NCI-H526 (cell line): Measurements from ENCODE around the gene SRF.

Source experiments
- DNase-seq, 2 experiments: peaks; one replicate each; lab custom pipeline; 2025; lab: John Stamatoyannopoulos, UW

SRF gene

DNA sequence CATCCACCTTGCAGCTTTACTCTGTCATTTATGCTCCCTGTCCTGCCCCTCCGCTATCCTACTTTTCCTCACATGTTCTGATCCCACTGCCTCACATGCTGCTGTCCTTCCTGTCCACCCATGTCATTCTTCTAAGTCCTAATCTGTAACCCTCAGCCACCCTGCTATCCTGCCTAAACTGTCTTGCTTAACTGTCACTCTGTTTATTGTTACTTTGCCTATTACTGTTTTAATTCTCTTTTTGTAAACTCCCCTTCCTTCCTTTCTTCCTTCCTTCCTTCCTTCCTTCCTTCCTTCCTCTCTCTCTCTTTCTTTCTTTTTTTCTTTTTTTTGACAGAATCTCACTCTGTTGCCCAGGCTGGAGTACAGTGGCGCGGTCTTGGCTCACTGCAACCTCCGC is 12.4 kb downstream of the SRF start:
- no peak for DNase-seq

DNA sequence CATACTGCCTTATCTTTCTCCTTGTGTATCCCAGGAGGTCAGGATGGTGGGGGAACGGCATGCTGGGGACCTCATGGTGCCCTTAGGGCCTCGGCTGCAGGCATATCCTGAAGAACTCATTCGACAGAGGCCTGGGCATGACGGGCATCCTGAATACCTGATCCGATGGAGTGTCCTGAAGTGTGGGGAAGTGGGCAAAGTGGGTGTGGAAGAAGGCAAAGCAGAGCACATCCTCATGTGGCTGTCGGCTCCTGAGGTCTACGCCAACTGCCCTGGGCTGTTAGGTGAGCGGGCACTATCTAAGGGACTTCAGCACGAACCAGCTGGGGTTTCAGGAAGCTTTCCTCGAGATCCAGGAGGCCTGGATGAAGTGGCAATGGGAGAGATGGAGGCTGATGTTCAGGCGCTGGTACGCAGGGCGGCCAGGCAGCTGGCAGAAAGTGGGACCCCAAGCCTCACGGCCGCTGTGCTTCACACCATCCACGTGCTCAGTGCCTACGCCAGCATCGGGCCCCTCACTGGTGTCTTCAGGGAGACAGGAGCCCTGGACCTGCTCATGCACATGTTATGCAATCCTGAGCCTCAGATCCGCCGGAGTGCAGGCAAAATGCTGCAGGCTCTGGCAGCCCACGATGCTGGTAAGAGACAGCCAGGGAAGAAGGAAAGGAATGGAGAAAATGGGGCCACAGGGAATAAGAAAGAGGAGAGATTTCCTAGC is 13.4 kb downstream of the SRF start:
- no peak for DNase-seq

DNA sequence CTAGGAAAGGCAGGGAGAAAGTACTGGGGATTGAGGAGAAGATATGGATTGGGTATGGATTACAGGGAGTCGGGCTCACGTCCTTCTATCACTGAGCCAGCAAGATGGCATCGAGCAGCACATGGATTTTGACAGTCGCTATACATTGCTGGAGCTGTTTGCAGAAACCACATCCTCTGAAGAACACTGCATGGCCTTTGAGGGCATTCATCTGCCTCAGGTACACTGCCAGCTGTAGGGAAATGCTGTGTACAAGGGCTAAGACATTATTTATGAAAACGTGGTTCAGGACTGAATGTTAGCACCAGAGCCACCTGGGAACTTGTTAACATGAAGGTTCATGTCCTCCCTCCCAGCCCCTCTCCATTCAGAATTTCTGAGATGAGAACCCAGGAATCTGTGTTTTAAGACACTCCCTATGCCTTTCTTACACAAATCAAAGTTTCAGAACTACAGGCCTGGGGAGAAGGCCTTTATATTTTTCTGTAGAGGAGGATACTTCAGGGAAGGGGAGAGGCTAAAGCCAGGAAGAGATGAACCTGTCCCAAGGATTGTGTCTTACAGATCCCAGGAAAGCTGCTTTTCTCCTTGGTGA is 14.4 kb downstream of the SRF start:
- peak; percentile 68 to 69 for DNase-seq

DNA sequence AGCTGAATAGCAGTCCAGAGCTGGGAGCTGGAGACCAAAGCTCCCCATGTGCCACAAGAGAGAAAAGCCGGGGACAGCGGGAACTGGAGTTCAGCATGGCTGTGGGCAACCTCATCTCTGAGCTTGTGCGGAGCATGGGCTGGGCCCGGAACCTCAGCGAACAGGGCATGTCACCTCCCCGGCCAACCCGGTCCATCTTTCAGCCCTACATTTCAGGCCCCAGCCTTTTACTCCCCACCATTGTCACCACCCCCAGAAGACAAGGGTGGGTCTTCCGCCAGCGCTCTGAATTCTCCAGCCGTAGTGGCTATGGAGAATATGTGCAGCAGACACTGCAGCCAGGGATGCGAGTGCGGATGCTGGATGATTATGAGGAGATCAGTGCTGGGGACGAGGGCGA is 14.9 kb downstream of the SRF start:
- no peak for DNase-seq

DNA sequence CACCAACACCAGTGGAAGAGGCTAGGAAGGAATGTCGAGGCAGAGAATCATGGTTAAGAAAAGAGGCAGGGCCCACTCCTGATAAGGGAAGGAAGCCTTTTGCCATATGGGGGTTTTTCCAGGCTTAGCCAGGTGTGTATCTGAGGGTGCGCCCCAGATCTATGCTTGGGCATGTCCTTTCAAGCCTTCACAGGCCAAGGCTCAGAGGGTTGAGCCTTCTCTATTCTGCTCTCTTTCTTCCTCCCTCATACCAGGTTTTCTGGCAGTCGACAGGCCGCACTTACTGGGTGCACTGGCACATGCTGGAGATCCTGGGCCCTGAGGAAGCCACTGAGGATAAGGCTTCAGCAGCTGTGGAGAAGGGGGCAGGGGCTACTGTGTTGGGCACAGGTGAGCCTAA is 15.6 kb downstream of the SRF start:
- DNase-seq, result no peak

DNA sequence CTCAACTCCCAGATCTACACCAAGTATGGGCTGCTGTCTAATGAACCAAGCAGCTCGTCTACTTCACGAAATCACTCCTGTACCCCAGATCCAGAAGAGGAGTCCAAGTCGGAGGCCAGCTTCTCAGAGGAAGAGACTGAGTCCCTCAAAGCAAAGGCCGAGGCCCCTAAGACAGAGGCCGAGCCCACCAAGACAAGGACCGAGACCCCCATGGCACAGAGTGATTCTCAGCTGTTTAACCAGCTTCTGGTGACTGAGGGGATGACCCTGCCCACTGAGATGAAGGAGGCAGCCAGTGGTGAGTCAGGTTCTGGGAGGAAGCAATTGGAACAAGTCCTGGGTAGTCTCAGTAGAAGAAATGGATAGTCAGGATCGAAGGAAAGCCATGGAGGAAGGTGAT is 16.8 kb downstream of the SRF start:
- no peak for DNase-seq

DNA sequence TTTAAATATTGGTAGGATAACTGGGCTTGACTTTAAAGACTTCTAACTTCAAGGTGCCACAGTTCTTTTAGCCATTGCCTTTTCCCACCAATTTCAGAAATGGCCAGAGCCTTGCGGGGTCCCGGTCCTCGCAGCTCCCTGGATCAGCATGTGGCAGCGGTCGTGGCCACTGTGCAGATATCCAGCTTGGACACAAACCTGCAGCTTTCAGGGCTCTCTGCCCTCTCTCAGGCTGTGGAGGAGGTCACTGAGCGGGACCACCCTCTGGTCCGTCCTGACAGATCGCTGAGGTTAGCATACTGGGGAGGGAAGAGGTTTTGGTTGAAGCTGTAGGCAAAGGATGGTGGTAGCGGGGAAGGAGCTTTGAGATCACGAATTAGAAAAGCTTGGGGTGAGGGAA is 17.4 kb downstream of the SRF start:
- no peak for DNase-seq

DNA sequence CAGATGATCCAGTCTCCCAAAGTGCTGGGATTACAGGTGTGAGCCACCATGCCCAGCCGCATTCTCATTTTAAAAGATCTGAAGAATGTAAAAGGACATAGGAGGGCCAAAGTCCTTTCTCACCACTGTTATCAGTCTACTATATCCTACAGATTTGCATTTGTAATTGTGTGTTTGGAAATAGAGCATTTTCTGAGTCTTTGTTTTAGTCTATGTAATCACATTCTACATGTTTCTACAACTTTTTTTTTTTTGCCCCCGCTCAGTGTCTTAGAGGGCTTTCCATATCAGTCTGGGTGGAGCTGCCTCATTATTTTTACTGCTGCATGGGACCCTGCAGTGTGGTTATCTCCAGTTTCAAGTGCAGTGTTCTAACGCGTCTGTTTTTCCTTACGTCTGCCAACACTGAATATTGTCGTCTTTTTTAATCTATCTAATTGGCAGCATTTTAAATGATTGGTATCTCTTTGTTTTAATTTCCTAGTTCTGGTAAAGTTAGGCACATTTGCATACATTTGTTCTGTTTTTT is 18.8 kb downstream of the SRF start:
- DNase-seq, result peak in 1 of 2 experiments; percentile 42

DNA sequence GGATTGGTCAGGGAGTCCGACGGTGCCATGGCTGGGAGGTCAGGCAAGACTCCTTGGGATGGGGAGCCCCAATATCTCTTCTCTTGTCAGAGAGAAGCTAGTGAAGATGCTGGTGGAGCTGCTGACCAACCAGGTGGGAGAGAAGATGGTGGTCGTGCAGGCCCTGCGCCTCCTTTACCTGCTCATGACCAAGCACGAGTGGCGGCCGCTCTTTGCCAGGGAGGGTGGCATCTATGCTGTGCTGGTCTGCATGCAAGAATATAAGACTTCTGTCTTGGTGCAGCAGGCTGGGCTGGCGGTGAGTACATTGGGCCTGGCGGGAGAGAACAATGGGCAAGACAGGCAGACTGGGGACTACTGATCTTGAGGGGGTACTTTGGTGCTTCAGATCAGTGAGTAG is 21.8 kb downstream of the SRF start:
- DNase-seq, result no peak

DNA sequence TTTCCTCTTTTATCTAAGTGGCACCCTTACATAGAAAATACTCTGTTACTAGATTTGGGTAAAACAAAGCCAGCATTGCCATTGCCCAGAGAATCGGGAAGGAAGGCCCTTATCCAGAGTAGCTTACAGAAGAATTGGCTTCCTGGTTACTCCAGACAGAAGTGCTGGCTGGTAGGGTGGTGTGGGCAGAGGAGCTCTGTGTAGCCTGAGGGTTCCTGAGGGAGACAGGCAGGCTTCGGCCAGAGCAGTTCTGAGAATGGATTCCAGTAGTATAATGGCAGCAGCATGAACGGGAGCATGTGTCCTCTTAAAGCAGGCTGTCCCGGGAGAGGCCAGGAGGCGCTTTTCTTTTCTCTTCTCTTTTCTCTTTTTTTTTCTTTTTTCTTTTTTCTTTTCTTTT is 22.9 kb downstream of the SRF start:
- no peak for DNase-seq

DNA sequence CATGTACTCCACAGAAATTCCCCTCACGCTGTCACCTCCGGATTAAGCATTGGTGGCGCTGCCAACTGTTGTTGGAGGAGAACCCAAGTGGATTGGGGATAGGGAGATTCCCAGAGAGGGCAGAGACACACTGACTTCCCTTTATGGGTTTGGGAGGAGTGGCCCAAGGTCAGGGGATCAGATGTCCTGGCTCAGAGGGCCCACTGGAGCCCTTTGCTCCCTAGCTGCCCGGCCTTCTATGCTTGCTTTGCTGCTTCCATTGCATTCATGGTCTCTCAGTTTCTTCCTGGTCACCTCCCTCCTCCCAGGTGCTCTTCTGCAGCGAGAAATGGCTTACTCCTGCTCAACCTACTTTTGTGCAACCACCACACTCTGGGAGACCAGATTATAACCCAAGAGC is 25.3 kb downstream of the SRF start:
- no peak for DNase-seq

DNA sequence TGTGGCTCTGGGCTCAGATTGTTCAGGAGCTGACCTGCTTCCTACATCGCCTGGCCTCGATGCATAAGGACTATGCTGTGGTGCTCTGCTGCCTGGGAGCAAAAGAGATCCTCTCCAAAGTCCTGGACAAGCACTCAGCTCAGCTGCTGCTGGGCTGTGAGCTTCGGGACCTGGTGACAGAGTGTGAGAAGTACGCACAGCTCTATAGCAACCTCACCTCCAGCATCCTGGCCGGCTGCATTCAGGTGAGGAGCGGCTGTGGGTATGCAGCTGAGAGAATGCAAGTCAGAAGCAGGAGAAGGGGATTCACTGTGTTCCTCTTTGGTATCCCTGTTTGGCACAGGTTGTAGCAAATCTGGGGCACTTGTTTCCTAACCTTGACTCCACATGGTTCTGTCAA is 28.8 kb downstream of the SRF start:
- no peak for DNase-seq

DNA sequence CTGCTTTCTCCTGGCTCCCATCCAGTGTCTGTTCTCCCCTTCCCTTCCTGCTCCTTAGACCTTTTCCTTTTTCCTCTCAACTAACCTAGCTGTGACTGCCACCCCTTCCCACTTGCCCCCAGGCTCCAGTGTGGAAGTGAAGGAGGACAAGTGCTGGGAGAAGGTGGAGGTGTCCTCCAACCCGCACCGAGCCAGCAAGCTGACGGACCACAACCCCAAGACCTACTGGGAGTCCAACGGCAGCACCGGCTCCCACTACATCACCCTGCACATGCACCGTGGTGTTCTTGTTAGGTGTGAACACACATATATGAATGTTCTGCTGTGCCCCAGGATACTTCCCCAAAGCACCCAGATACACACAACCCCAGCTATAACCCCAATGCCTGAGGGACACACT is 29.5 kb downstream of the SRF start:
- no peak for DNase-seq

DNA sequence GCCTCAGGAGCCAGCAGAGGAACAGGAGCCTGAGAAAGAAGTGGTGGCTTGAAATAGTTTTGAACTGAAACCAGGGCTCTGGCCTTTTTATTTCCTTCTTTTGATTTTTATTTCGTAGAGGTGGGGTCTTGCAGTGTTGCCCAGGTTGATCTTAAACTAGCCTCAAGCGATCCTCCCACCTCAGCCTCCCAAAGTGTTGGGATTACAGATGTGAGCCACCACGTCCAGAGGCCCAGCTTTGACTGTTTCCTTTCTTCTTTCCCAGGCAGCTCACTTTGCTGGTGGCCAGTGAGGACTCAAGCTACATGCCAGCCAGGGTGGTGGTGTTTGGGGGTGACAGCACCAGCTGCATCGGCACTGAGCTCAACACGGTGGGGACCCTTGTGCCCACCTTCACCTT is 31.4 kb downstream of the SRF start:
- no peak for DNase-seq

DNA sequence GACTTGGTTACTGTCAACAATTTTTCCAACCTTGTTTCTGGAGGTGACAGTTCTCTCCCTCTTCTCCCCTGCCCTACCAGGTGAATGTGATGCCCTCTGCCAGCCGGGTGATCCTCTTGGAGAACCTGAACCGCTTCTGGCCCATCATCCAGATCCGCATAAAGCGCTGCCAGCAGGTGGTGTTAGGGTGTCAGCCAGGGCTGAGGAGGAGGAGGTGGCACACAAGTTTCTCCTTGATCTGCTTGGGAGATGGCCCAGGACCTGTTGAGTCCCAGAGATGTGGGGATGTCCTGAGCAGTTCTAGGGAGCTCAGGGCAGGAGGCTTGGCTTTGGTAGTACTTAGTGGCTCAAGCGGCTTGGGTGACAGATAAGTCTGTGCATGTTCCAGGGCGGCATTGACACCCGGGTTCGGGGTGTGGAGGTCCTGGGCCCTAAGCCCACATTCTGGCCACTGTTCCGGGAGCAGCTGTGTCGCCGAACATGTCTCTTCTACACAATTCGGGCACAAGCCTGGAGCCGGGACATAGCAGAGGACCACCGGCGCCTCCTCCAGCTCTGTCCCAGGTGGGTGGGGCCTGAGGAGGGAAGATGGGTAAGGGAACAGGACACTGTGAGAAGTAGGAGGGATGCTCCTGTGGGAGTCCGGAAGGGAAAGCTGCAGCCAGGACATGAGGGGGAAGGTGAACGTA is 32.1 kb downstream of the SRF start:
- DNase-seq, result no peak

DNA sequence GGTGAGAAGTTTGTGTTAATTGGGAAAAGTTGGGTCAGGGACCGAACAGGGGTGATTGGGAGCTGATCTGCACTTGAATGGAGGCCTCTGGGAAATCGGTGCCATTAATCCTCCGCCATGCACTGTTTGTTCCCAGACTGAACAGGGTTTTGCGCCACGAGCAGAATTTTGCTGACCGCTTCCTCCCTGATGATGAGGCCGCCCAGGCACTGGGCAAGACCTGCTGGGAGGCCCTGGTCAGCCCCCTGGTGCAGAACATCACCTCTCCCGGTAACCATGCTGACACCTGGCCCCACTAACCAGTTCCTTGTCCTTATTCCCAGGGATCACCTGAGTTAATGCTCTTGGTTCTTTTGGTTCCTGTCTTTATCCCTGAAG is 32.6 kb downstream of the SRF start:
- no peak for DNase-seq

DNA sequence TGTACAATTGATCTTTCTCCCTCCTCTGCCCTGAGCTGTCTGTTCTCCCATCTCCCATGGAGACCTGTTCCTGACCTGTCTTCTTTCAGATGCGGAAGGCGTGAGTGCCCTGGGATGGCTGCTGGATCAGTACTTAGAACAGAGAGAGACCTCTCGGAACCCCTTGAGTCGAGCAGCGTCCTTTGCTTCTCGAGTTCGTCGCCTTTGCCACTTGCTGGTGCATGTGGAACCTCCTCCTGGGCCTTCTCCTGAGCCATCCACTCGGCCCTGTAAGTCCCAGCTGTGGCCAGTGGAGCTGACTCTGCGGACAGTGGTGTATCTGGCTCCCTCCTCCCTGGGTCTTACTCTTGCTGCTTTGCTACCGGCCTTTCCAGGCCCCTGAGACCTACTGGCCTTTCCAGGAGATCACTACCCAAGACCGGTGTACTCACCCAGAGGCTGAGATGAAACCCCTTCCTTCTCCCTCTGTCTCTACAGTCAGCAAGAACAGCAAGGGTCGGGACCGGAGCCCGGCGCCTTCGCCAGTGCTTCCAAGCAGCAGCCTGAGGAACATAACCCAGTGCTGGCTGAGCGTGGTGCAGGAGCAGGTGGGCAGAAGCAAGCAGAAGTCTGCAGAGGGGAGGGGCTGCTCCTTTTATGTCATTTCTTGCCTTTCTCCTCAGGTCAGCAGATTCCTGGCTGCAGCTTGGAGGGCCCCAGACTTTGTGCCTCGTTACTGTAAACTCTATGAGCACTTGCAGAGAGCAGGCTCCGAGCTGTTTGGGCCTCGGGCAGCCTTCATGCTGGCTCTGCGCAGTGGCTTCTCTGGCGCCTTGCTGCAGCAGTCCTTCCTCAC is 33.4 kb downstream of the SRF start:
- no peak for DNase-seq

DNA sequence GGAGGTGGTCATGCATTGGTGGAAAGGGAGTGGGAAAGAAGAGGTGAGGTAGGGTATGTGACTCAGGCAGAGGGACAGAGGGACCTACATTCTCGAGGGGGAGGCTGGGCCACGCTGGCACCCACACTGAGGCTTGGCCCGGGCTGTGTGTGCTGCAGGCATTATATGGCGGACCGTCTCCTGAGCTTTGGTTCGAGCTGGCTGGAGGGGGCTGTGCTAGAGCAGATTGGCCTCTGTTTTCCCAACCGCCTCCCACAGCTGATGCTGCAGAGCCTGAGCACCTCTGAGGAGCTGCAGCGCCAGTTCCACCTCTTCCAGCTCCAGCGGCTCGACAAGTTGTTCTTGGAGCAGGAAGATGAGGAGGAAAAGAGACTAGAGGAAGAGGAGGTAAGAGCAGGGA is 34.8 kb downstream of the SRF start:
- no peak for DNase-seq

DNA sequence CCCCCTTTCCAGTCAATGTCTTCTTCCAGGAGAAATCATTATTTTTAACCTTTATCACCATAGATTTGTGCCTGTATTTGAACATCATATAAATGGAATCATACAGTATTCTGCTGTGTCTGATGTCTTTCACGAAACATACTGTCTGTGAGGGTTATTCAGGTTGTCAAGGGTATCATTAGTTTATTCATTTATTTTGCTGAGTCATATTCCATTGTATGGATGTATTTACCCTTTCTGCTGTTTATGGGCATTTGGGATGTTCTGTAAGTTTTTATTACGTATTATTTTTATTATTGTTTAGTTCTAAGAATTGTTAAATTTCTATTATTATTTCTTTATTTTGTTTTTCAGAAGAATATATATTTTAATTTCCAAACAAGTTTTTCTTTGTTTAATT is 36.2 kb downstream of the SRF start:
- no peak for DNase-seq

DNA sequence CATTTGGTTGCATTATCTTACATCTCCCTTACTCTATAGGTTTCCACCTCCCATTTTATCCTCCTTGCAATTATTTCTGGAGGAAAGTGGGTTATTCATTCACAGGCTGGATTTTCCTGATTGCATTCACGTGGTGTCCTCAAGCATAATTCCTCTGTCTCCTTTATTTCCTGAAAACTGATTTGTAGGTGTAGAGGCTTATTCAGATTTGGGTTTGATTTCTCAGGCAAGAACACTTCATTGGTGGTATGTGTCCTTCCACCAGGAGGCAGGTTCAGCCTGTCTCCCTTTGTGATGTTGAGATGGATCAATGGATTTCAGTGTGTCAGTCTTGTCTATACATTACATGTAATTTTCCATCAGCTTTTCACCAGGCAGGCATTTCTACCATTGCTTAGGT is 40.9 kb downstream of the SRF start:
- DNase-seq, result no peak

DNA sequence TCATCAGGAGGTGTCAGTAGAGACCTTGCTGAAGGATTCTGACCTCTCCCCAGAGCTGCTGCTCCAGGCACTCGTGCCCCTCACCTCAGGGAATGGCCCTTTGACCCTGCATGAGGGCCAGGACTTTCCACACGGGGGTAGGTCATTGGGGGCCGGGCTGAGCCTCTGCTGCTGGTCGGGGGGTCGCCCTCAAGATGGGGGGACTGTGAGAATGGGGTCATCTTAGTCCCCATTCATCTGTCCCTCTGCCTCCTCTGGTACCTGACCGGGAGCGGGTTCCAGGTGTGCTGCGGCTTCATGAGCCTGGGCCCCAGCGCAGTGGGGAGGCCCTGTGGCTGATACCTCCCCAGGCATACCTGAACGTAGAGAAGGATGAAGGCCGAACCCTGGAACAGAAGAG is 42.4 kb downstream of the SRF start:
- DNase-seq, result no peak

DNA sequence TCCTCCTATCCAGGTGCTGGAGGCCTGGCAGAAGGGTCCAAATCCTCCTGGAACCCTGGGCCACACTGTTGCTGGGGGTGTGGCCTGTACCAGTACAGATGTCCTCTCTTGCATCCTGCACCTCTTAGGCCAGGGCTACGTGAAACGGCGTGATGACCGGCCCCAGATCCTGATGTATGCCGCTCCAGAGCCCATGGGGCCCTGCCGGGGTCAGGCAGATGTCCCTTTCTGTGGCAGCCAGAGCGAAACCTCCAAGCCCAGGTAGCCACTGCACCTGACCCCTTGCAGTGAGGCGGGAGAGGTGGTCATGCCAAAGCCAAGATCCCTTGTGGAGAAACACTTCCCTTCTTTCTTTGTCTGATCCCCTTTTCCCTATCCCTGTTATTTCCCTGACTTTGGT is 44.0 kb downstream of the SRF start:
- no peak for DNase-seq

DNA sequence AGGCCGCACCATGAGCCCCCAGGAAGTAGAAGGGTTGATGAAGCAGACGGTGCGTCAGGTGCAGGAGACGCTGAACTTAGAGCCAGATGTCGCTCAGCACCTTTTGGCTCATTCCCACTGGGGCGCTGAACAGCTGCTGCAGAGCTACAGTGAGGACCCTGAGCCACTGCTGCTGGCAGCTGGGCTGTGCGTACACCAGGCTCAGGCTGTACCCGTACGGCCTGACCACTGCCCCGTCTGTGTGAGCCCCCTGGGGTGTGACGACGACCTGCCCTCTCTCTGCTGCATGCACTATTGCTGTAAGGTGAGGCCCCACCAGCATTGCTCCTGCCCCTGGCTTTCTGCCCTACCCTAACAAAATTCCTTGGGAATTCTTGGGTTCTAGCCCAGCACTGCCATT is 45.1 kb downstream of the SRF start:
- no peak for DNase-seq
